HepG2 (cell line): Measurements from ENCODE around the gene SLBP.
A peak's percentile ranks its signal among the peaks of the same experiment; 100 is the strongest.

Source experiments
- BHLHE40 ChIP-seq: IDR thresholded peaks from 2 replicates; pipeline ENCODE4 v1.6.1; 2011; ENCODE audit warnings: low read length, improper control_type of control experiment
- JUND ChIP-seq: sonication (generic); formaldehyde crosslinking; IDR thresholded peaks from 2 replicates; pipeline ENCODE4 v1.8.0; 2022; ENCODE audit warnings: mild to moderate bottlenecking, missing genetic modification reagents
- RAD21 ChIP-seq: fragments of 450-650 bp; formaldehyde crosslinking; IDR thresholded peaks from 2 replicates; pipeline ENCODE4 v1.5.0; 2020; ENCODE audit warnings: mild to moderate bottlenecking
- TAF1 ChIP-seq: sonication (generic); formaldehyde crosslinking; IDR thresholded peaks from 2 replicates; pipeline ENCODE4 v1.4.0; 2020; ENCODE audit warnings: missing genetic modification reagents
- ZNF766 ChIP-seq: sonication (generic); formaldehyde crosslinking; IDR thresholded peaks from 2 replicates; pipeline ENCODE4 v1.5.0; 2020; ENCODE audit warnings: missing genetic modification reagents, borderline replicate concordance
- TF ChIP-seq, protein P1 (sequence below): sonication (generic); formaldehyde crosslinking; IDR thresholded peaks from 2 replicates; pipeline ENCODE4 v1.9.0; 2021; ENCODE audit warnings: missing genetic modification reagents, mild to moderate bottlenecking, borderline replicate concordance
- TF ChIP-seq, protein P2 (sequence below): sonication (generic); formaldehyde crosslinking; IDR thresholded peaks from 2 replicates; pipeline ENCODE4 v1.5.0; 2020; ENCODE audit warnings: mild to moderate bottlenecking, missing genetic modification reagents, moderate library complexity

DNA sequence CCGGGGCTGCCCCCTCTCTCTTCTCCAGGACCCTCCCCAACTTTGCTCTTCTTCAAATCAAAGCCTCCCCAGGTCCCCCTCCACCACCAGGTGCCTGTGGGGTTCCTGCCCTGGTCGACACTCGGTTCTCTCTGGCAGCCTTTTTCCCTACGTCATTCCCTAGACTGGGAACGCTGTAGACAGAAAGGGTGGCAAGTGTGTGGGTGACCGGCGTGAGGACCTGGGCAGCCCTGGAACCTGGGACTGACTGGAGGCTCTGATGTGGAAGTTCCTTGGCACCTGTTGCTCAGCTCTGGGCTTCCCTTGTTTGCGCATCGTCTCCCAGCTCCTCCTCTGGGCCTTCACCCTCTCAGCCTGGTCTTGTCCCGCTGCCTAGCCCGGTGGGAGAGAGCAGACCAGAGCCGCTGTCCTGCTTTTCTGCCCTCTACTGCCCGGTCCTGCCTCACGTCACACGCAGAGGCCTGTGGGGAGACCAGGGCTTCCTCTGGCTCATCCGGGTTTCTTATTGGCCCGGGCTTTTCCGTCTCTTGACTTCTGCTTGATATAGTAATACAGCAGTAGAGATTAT, 10.5 kb upstream of the SLBP start:
- TF ChIP-seq BHLHE40: no peak
- no peak for TF ChIP-seq ZNF766
- no peak for TF ChIP-seq JUND (CRISPR knock-in tag)
- TF ChIP-seq, protein P1, sequence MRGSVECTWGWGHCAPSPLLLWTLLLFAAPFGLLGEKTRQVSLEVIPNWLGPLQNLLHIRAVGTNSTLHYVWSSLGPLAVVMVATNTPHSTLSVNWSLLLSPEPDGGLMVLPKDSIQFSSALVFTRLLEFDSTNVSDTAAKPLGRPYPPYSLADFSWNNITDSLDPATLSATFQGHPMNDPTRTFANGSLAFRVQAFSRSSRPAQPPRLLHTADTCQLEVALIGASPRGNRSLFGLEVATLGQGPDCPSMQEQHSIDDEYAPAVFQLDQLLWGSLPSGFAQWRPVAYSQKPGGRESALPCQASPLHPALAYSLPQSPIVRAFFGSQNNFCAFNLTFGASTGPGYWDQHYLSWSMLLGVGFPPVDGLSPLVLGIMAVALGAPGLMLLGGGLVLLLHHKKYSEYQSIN: no peak
- TF ChIP-seq, protein P2, sequence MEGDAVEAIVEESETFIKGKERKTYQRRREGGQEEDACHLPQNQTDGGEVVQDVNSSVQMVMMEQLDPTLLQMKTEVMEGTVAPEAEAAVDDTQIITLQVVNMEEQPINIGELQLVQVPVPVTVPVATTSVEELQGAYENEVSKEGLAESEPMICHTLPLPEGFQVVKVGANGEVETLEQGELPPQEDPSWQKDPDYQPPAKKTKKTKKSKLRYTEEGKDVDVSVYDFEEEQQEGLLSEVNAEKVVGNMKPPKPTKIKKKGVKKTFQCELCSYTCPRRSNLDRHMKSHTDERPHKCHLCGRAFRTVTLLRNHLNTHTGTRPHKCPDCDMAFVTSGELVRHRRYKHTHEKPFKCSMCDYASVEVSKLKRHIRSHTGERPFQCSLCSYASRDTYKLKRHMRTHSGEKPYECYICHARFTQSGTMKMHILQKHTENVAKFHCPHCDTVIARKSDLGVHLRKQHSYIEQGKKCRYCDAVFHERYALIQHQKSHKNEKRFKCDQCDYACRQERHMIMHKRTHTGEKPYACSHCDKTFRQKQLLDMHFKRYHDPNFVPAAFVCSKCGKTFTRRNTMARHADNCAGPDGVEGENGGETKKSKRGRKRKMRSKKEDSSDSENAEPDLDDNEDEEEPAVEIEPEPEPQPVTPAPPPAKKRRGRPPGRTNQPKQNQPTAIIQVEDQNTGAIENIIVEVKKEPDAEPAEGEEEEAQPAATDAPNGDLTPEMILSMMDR (CRISPR knock-in tag): peak; percentile 45
- no peak; the same call in 1 of the 2 replicates for TF ChIP-seq TAF1
- TF ChIP-seq RAD21 (CRISPR knock-in tag): no peak
